MM.1S (cell line): ENCODE measurements around the gene NDFIP1.

Experiments
- DNase-seq: peaks from one replicate; pipeline ENCODE4 v3.0.0-alpha.2; 2015
- H2AFZ ChIP-seq: fragments of 300-600 bp; sonication (generic); 2 replicates; pipeline ENCODE4 v1.6.0; 2016; ENCODE audit warnings: antibody characterized with exemption, low read length
- H3F3A ChIP-seq: fragments of 300-600 bp; sonication (generic); 2 replicates; pipeline ENCODE4 v1.6.1; 2016; ENCODE audit warnings: mild to moderate bottlenecking, antibody characterized with exemption, low read length, moderate library complexity, mixed read lengths; ENCODE audit not compliant: insufficient read depth
- H3K27ac ChIP-seq: fragments of 300-600 bp; sonication (generic); 2 replicates; pipeline ENCODE4 v1.5.1; 2016; ENCODE audit warnings: mild to moderate bottlenecking, low read length
- H3K27me3 ChIP-seq: fragments of 300-600 bp; sonication (generic); replicated peaks from 2 replicates; pipeline ENCODE4 v1.6.0; 2016; ENCODE audit warnings: low read length; ENCODE audit not compliant: insufficient read depth
- H3K36me3 ChIP-seq: fragments of 300-600 bp; sonication (generic); replicated peaks from 2 replicates; pipeline ENCODE4 v1.6.1; 2016; ENCODE audit warnings: mild to moderate bottlenecking, low read length, mixed read lengths; ENCODE audit not compliant: insufficient read depth
- H3K4me1 ChIP-seq: fragments of 300-600 bp; sonication (generic); 2 replicates; pipeline ENCODE4 v1.6.1; 2016; ENCODE audit warnings: low read length, mixed read lengths
- H3K4me2 ChIP-seq: fragments of 300-600 bp; sonication (generic); 2 replicates; pipeline ENCODE4 v1.6.0; 2016; ENCODE audit warnings: low read depth, low read length
- H3K4me3 ChIP-seq: fragments of 300-600 bp; sonication (generic); 2 replicates; pipeline ENCODE4 v1.5.1; 2016; ENCODE audit warnings: low read length, mixed read lengths
- H3K79me2 ChIP-seq: fragments of 300-600 bp; sonication (generic); 2 replicates; pipeline ENCODE4 v1.6.1; 2016; ENCODE audit warnings: mixed run types, low read length, mixed read lengths
- H3K9ac ChIP-seq: fragments of 300-600 bp; sonication (generic); 2 replicates; pipeline ENCODE4 v1.6.1; 2016; ENCODE audit warnings: low read length, mixed read lengths
- H3K9me2 ChIP-seq: fragments of 300-600 bp; sonication (generic); replicated peaks from 2 replicates; pipeline ENCODE4 v1.6.1; 2016; ENCODE audit warnings: mild to moderate bottlenecking, low read length, mixed read lengths; ENCODE audit not compliant: insufficient read depth
- H3K9me3 ChIP-seq: fragments of 300-600 bp; sonication (generic); replicated peaks from 2 replicates; pipeline ENCODE4 v1.6.1; 2016; ENCODE audit warnings: mild to moderate bottlenecking, low read length, mixed read lengths; ENCODE audit not compliant: insufficient read depth
- H4K20me1 ChIP-seq: fragments of 300-600 bp; sonication (generic); 2 replicates; pipeline ENCODE4 v1.6.1; 2016; ENCODE audit warnings: mild to moderate bottlenecking, low read length, moderate library complexity, mixed read lengths; ENCODE audit not compliant: insufficient read depth
- CTCF ChIP-seq: fragments of 300-600 bp; sonication (generic); IDR thresholded peaks from 2 replicates; pipeline ENCODE4 v1.5.1; 2016; ENCODE audit warnings: antibody characterized with exemption, low read length, mixed read lengths
- EZH2 ChIP-seq: fragments of 300-600 bp; sonication (generic); optimal IDR thresholded peaks from 2 replicates; pipeline ENCODE3; 2017; ENCODE audit warnings: low read depth, mild to moderate bottlenecking, antibody characterized with exemption, low read length, mixed read lengths
- EZH2phosphoT487 ChIP-seq: fragments of 300-600 bp; sonication (generic); IDR thresholded peaks from 2 replicates; pipeline ENCODE4 v1.6.1; 2018; ENCODE audit warnings: antibody characterized with exemption, low read length

The NDFIP1 gene

GRCh38 chr5:142145106-142145900, 36.7 kb downstream of the NDFIP1 start:
- no peak overlapping the region for H3K9ac ChIP-seq
- no peaks in the 10 kb centered on the region for H3K79me2 ChIP-seq
- no peaks in the 10 kb centered on the region; the same call in 1 of the 2 replicates for H4K20me1 ChIP-seq
- H2AFZ ChIP-seq: no peak overlapping the region
- H3K4me1 ChIP-seq: no peaks in the 10 kb centered on the region
- peaks cover 10% of the 10 kb centered on the region for H3K36me3 ChIP-seq
- H3K4me3 ChIP-seq: no peak overlapping the region
- H3K27ac ChIP-seq: no peak overlapping the region
- no peaks in the 10 kb centered on the region for H3K27me3 ChIP-seq
- no peak overlapping the region for H3K4me2 ChIP-seq
- 0 out of 2 replicates have a peak, but pooled peaks cover 5% of the 10 kb centered on the region for H3F3A ChIP-seq
- DNase-seq: peak; percentile 72
- TF ChIP-seq EZH2: no peak
- peak; percentile 82 for TF ChIP-seq CTCF
- no peaks in the 10 kb centered on the region for H3K9me2 ChIP-seq
- H3K9me3 ChIP-seq: no peaks in the 10 kb centered on the region

DNA sequence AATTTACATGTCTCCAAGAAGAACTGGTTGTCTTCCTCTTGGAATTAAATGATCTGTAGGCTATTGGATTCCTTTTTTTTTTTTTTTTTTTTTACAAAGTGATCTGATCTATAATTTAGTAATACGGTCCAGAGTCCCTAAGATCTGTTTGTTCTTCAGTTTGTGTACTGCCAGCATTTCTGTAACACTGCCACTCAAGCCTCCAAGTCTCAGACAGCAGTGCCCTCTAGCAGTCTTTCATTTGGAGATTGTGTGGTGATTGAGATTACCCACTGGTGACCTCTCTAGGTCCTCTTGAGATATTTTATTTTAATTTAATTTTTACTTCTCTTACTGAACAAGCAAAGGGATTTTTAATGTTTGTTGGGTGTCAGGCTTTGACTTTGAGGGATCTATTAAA, 40.8 kb downstream of the NDFIP1 start:
- H3K9me2 ChIP-seq: no peaks in the 10 kb centered on the region
- DNase-seq: no peak
- no peak overlapping the region for H3K4me2 ChIP-seq
- no peak overlapping the region for H3K27ac ChIP-seq
- H3F3A ChIP-seq: no peaks in the 10 kb centered on the region; the same call in 1 of the 2 replicates
- no peak for TF ChIP-seq CTCF
- no peak for TF ChIP-seq EZH2
- no peak for TF ChIP-seq EZH2phosphoT487
- no peak overlapping the region for H3K9ac ChIP-seq
- no peak overlapping the region for H3K4me3 ChIP-seq
- H2AFZ ChIP-seq: no peak overlapping the region
- no peaks in the 10 kb centered on the region for H3K27me3 ChIP-seq
- H3K4me1 ChIP-seq: no peaks in the 10 kb centered on the region
- H3K79me2 ChIP-seq: no peaks in the 10 kb centered on the region
- no peaks in the 10 kb centered on the region for H3K9me3 ChIP-seq
- H3K36me3 ChIP-seq: peaks cover 5% of the 10 kb centered on the region
- H4K20me1 ChIP-seq: 0 out of 2 replicates have a peak, but pooled peaks cover 2% of the 10 kb centered on the region

GRCh38 chr5:142150431-142150830, 41.9 kb downstream of the NDFIP1 start:
- Histone ChIP-seq H4K20me1 (0 out of 2 replicates have a peak, but pooled peaks cover 2% of the 10 kb centered on the region), H3K4me2 (no peak overlapping the region), H3K4me3 (no peak overlapping the region), H3K36me3 (peaks cover 5% of the 10 kb centered on the region; the same call in 1 of the 2 replicates), H3K27ac (no peak overlapping the region), H3K4me1 (no peaks in the 10 kb centered on the region), H2AFZ (no peak overlapping the region), H3K9me2 (no peaks in the 10 kb centered on the region), H3K79me2 (no peaks in the 10 kb centered on the region), H3F3A (no peaks in the 10 kb centered on the region; the same call in 1 of the 2 replicates), H3K9ac (no peak overlapping the region), H3K27me3 (no peaks in the 10 kb centered on the region), H3K9me3 (no peaks in the 10 kb centered on the region)
- DNase-seq: no peak
- no peak for TF ChIP-seq CTCF
- TF ChIP-seq EZH2phosphoT487: no peak
- TF ChIP-seq EZH2: no peak
